Measurements from ENCODE around the gene GOLGA6B.
A peak's percentile ranks its signal among the peaks of the same experiment; 100 is the strongest.
"Not testable (repeated sequence)": the region's sequence is repeated elsewhere in the genome, so short reads cannot be mapped to it uniquely, and the experiment has no call there.

GOLGA6B gene

GRCh38 chr15:72685925-72686794, 31.7 kb downstream of the GOLGA6B start, which contains the start of the genes BBS4 and HIGD2B:
TSS of gene BBS4 (plus strand) at chr15:72686207. CDS start at chr15:72686228, 21 bp downstream.
TSS of gene HIGD2B (minus strand) at chr15:72686182. CDS start at chr15:72676374, 9,808 bp downstream.
- no peak for TF ChIP-seq CTCF (IDR thresholded peaks at IDR 0.05; ENCODE audit: low read depth, low read length)
- DNase-seq = peak; percentile 89
- Histone ChIP-seq H3K4me3 (ENCODE audit: low read depth, low read length) (peak within 1 kb of the TSS; percentile 86), H3K9me3 (no peaks in the 10 kb centered on the region), H3K4me1 (no peaks in the 10 kb centered on the region), H3K36me3 (no peaks in the 10 kb centered on the region), H3K27me3 (no peaks in the 10 kb centered on the region)

GRCh38 chr15:72688697-72689096, 34.2 kb downstream of the GOLGA6B start:
- no peaks in the 10 kb centered on the region for H3K9me3 ChIP-seq
- no peaks in the 10 kb centered on the region for H3K4me1 ChIP-seq
- TF ChIP-seq CTCF (IDR thresholded peaks at IDR 0.05; ENCODE audit: low read depth, low read length) = no peak

GRCh38 chr15:72690938-72691337, 36.4 kb downstream of the GOLGA6B start:
- no peak for DNase-seq
- Histone ChIP-seq H3K9me3 (no peaks in the 10 kb centered on the region), H3K4me3 (ENCODE audit: low read depth, low read length) (no peak overlapping the region), H3K4me1 (no peaks in the 10 kb centered on the region), H3K36me3 (no peaks in the 10 kb centered on the region), H3K27me3 (no peaks in the 10 kb centered on the region)
- no peak for TF ChIP-seq CTCF (IDR thresholded peaks at IDR 0.05; ENCODE audit: low read depth, low read length)

More at GRCh38 chr15:72688697-72689096, 34.2 kb downstream of the GOLGA6B start:
- Histone ChIP-seq H3K27me3 (no peaks in the 10 kb centered on the region), H3K4me3 (ENCODE audit: low read depth, low read length) (no peak overlapping the region), H3K36me3 (no peaks in the 10 kb centered on the region)
- no peak for DNase-seq

GRCh38 chr15:72698938-72699337, 44.4 kb downstream of the GOLGA6B start:
- H3K4me3 ChIP-seq (ENCODE audit: low read depth, low read length) = no peak overlapping the region
- DNase-seq = no peak
- H3K36me3 ChIP-seq = no peaks in the 10 kb centered on the region
- H3K27me3 ChIP-seq = no peaks in the 10 kb centered on the region
- no peaks in the 10 kb centered on the region for H3K9me3 ChIP-seq
- no peaks in the 10 kb centered on the region for H3K4me1 ChIP-seq
- TF ChIP-seq CTCF (IDR thresholded peaks at IDR 0.05; ENCODE audit: low read depth, low read length) = no peak

- Histone ChIP-seq H3K4me3 (ENCODE audit: low read depth, low read length) (no peak overlapping the region), H3K4me1 (no peaks in the 10 kb centered on the region), H3K9me3 (no peaks in the 10 kb centered on the region), H3K36me3 (no peaks in the 10 kb centered on the region), H3K27me3 (no peaks in the 10 kb centered on the region)
- TF ChIP-seq CTCF (IDR thresholded peaks at IDR 0.05; ENCODE audit: low read depth, low read length) = no peak
- DNase-seq = no peak
These were observed 45.6 kb downstream of the GOLGA6B start for GRCh38 chr15:72700076-72700475.

GRCh38 chr15:72706266-72706665, 51.8 kb downstream of the GOLGA6B start:
- no peak for TF ChIP-seq CTCF (IDR thresholded peaks at IDR 0.05; ENCODE audit: low read depth, low read length)
- no peak for DNase-seq
- Histone ChIP-seq H3K27me3 (no peaks in the 10 kb centered on the region), H3K4me3 (ENCODE audit: low read depth, low read length) (no peak overlapping the region), H3K36me3 (no peaks in the 10 kb centered on the region), H3K9me3 (no peaks in the 10 kb centered on the region), H3K4me1 (no peaks in the 10 kb centered on the region)

GRCh38 chr15:72708551-72709303, 54.2 kb downstream of the GOLGA6B start:
- not testable (repeated sequence) for H3K4me1 ChIP-seq; H3K36me3 ChIP-seq; H3K4me3 ChIP-seq (ENCODE audit: low read depth, low read length); H3K9me3 ChIP-seq; H3K27me3 ChIP-seq; DNase-seq
